PFSK-1 (cell line): ENCODE measurements around the gene TRNP1.

ENCODE experiments used
- FOXP2 ChIP-seq: optimal IDR thresholded peaks from 2 replicates; pipeline ENCODE3; 2011; ENCODE audit warnings: borderline replicate concordance, control low read depth, inconsistent platforms; ENCODE audit not compliant: insufficient read depth; ENCODE audit errors: extremely low read length, extremely low read depth
- SIN3A ChIP-seq: IDR thresholded peaks from 2 replicates; pipeline ENCODE4 v1.6.1; 2012; ENCODE audit warnings: mild to moderate bottlenecking, low read length, moderate library complexity, borderline replicate concordance; ENCODE audit not compliant: insufficient read depth
- TAF1 ChIP-seq: IDR thresholded peaks from 2 replicates; pipeline ENCODE4 v1.6.1; 2012; ENCODE audit warnings: low read length, control low read depth, borderline replicate concordance; ENCODE audit not compliant: insufficient read depth
- TF ChIP-seq, protein P1 (sequence below), 2 experiments: IDR thresholded peaks; 2 replicates each; pipeline versions ENCODE4 v1.6.1 to v1.8.0; 2011 to 2012; ENCODE audit warnings: low read depth in 2 of 2, low read length in 2 of 2, control low read depth in 1 of 2, inconsistent platforms in 1 of 2, mild to moderate bottlenecking in 1 of 2, moderate library complexity in 1 of 2; ENCODE audit not compliant: insufficient read depth in 1 of 2

DNA sequence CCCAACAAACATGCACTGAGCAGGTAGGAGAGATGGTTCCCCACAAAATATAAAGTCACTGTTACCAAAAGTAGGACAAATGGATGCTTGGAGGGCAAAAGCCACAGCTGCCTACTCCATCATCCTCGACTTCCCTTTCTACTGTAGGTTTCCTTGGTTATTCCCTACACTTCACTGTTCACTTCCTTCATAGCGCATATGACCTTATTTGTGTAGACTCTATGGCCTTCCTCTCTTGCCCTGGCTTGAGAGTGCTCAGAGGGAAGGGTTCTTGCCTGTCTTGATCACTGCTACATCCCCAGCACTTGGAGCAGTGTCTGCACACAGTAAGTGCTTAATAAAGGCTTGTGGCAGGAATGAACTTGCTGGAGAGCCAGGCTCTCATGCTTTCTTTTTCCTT lies 14.6 kb upstream of the TRNP1 start:
- TF ChIP-seq, protein P1, sequence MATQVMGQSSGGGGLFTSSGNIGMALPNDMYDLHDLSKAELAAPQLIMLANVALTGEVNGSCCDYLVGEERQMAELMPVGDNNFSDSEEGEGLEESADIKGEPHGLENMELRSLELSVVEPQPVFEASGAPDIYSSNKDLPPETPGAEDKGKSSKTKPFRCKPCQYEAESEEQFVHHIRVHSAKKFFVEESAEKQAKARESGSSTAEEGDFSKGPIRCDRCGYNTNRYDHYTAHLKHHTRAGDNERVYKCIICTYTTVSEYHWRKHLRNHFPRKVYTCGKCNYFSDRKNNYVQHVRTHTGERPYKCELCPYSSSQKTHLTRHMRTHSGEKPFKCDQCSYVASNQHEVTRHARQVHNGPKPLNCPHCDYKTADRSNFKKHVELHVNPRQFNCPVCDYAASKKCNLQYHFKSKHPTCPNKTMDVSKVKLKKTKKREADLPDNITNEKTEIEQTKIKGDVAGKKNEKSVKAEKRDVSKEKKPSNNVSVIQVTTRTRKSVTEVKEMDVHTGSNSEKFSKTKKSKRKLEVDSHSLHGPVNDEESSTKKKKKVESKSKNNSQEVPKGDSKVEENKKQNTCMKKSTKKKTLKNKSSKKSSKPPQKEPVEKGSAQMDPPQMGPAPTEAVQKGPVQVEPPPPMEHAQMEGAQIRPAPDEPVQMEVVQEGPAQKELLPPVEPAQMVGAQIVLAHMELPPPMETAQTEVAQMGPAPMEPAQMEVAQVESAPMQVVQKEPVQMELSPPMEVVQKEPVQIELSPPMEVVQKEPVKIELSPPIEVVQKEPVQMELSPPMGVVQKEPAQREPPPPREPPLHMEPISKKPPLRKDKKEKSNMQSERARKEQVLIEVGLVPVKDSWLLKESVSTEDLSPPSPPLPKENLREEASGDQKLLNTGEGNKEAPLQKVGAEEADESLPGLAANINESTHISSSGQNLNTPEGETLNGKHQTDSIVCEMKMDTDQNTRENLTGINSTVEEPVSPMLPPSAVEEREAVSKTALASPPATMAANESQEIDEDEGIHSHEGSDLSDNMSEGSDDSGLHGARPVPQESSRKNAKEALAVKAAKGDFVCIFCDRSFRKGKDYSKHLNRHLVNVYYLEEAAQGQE (IDR thresholded peaks at IDR 0.05; ENCODE audit: insufficient read depth in 1 of 2, low read depth in 2 of 2, low read length in 2 of 2) = no peak
- TF ChIP-seq SIN3A = no peak
- TF ChIP-seq FOXP2 = no peak
- TF ChIP-seq TAF1 = no peak
